T-helper 2 cell (primary cell): ENCODE measurements around the gene KCNJ9.

Experiments
- DNase-seq, 5 experiments: peaks; one replicate each; pipeline versions ENCODE4 v3.0.0 to v3.0.0-alpha.2; 2012 to 2022

KCNJ9 gene

GRCh38 chr1:160127865-160128523, 46.7 kb downstream of the KCNJ9 start:
- DNase-seq, result no peak

DNA sequence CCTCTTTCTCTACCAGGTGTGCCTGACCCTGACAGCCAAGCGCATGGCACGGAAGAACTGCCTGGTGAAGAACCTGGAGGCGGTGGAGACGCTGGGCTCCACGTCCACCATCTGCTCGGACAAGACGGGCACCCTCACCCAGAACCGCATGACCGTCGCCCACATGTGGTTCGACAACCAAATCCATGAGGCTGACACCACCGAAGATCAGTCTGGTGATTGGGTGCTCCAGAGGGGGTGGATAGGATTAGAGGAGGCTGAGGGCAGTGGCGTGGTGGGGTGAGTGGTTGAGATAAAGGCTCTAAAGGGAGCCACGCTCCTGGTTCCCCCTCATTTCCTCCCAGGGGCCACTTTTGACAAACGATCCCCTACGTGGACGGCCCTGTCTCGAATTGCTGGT, 47.3 kb downstream of the KCNJ9 start:
- no peak for DNase-seq

DNA sequence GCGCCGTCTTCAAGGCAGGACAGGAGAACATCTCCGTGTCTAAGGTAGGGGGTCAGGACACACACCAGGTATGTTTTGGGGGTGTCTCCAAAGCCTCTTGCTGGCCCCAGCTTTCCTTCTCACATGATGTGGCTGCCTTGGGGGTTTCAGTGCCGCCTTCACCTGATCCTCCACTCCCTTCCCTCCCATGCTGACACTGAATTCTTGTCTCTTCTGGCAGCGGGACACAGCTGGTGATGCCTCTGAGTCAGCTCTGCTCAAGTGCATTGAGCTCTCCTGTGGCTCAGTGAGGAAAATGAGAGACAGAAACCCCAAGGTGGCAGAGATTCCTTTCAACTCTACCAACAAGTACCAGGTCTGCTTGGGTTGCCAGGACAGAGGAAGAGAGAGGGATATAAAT, 47.7 kb downstream of the KCNJ9 start:
- DNase-seq, result no peak

DNA sequence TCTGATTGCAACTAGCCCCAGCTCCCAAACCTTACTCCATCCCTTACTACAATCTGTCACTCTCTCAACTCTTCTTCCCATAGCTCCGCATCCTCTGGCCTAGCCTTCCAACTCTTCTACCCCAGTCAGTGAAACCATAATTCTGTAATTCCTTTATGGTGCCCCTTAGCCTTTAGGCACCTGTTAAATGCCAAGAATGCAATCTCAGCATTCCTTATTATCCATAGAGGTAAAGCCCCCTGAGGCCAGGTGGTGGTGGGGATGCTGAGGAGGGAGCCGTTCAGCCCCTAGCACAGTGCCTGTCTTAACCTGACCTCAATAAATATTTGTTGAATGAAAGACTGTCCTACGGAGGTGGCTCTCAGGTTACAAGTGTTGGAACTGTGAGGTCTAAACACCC, 48.2 kb downstream of the KCNJ9 start:
- no peak for DNase-seq

DNA sequence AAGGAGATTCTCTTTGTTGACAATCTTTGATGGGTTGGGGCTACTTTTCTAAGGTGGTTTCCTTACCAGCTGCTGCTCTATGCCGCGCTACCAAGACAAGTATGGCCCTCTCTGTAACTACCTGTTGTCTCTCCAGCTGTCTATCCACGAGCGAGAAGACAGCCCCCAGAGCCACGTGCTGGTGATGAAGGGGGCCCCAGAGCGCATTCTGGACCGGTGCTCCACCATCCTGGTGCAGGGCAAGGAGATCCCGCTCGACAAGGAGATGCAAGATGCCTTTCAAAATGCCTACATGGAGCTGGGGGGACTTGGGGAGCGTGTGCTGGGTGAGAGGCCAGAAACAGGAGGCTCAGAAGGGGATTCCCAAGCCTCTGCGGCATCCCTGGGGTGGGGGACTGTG, 48.6 kb downstream of the KCNJ9 start:
- DNase-seq, result no peak

DNA sequence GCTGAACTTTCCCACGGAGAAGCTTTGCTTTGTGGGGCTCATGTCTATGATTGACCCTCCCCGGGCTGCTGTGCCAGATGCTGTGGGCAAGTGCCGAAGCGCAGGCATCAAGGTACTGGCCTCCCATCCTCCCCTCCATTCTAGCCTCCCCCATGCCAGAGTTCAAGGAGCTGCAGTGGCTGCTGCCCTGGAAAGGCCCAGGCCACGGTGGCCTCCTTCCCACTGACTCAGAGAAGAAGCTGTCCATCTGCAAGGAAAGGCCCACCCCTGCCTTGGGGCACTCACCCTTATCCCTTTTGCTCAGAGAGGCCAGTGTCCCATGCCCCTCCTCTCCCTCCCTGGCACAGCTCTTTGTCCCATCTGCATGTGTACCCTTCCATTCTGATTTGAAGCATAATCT, 49.1 kb downstream of the KCNJ9 start:
- no peak for DNase-seq

GRCh38 chr1:160130939-160131338, 49.6 kb downstream of the KCNJ9 start:
- no peak for DNase-seq

- DNase-seq, result no peak
These were observed 50.6 kb downstream of the KCNJ9 start for GRCh38 chr1:160131803-160132565.

DNA sequence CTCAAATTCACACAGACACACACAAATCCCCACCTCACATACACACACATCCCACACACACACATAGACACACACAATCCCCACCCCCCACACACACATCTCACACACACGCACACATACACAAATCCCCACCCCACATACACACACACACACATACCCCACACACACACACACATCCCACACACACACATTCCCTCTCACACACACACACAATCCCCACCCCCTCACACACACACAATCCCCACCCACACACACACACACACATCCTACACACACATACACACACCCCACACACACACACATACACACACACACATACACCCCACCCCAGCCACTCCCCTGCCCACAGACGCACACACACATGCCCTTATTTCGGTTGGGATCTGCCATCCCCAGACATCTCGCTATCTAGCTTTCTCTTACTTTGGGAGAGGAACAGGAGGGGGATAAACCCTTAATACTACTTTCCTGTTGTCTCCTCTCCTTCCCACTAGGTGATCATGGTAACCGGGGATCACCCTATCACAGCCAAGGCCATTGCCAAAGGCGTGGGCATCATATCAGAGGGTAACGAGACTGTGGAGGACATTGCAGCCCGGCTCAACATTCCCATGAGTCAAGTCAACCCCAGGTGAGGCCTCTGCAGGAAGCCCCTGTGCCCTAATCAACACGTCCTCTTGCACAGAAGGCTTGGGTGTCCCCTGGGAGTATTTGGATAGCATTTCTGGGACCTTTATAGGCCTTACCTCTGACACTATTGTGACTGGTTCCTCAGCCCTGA, 52.8 kb downstream of the KCNJ9 start:
- DNase-seq, result no peak

DNA sequence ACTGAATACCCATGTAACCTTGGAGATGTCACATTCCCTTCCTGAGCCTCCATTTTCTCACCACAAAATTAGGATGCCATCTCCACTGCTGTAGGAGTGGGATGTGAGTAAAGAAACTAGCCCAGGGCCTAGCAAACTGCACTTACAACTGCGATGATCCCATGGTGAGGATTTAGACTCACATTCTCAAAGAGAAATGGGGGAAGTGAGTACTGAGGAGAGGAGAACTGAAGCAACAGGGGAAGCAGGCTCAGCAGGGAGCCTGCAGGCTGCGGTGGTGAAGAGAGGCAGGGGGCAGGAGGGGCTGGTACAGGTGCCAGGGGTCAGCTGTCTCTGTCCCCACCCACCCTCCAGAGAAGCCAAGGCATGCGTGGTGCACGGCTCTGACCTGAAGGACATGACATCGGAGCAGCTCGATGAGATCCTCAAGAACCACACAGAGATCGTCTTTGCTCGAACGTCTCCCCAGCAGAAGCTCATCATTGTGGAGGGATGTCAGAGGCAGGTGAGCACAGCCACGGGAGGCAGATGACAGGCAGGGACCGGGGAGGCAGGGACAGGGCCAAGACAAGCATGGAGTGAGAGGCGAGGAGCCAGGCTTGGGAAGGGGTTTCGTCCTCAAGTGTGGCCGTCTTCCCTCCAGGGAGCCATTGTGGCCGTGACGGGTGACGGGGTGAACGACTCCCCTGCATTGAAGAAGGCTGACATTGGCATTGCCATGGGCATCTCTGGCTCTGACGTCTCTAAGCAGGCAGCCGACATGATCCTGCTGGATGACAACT, 53.6 kb downstream of the KCNJ9 start:
- no peak for DNase-seq

GRCh38 chr1:160136121-160136925, 55.0 kb downstream of the KCNJ9 start:
- DNase-seq, result no peak

DNA sequence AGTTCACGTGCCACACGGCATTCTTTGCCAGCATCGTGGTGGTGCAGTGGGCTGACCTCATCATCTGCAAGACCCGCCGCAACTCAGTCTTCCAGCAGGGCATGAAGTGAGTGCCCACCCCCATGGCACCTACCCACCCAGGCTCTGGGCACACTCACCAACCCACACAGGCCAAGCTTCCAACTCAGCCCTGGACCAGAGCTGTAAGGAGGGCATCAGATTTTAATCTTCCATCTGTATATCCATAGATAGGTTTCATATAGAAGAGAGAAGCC, 55.5 kb downstream of the KCNJ9 start:
- DNase-seq, result no peak

- no peak for DNase-seq
These were observed 56.0 kb downstream of the KCNJ9 start for GRCh38 chr1:160137216-160137862.

DNA sequence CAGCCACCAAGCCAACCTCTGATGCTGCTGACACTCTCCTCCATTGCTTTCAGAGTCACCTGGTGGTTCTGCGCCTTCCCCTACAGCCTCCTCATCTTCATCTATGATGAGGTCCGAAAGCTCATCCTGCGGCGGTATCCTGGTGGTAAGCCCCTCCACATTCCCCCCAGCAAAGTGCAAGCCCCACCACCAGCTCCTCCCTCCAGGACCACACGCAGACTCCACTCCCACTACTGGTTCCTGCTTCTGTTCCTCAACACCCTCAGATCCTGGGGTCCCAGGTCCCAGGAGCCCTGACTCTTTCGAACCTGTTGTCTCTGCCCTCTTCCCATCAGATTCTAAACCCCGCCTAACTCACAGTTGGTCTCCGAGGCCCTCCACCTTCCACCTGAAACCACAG, 58.5 kb downstream of the KCNJ9 start:
- DNase-seq, result no peak
